ENCODE results near the gene CAPN14. TPM values are rescaled to one million over a fixed set of nuclear protein-coding genes. Genes with fewer than 3 reads are reported as not detected.

The CAPN14 gene
- polyA plus RNA-seq, 1 of the 3 experiments (the other 2 are of a cell fraction): 0.08 TPM

- TF ChIP-seq NFIC (IDR thresholded peaks at IDR 0.05; ENCODE audit: borderline replicate concordance) (no peak), POLR2AphosphoS5 (IDR thresholded peaks at IDR 0.05; ENCODE audit: low read depth, low read length) (no peak), YY1 (IDR thresholded peaks at IDR 0.05; ENCODE audit: low read depth) (no peak), ZBTB33 (IDR thresholded peaks at IDR 0.05; ENCODE audit: borderline replicate concordance, low read depth) (no peak), JUND (IDR thresholded peaks at IDR 0.05) (no peak), USF1 (IDR thresholded peaks at IDR 0.05; ENCODE audit: borderline replicate concordance, low read depth) (no peak), FOSL2 (IDR thresholded peaks at IDR 0.05; ENCODE audit: borderline replicate concordance, low read depth) (no peak), SIN3A (IDR thresholded peaks at IDR 0.05; ENCODE audit: borderline replicate concordance, low read depth, low read length) (no peak)
These were observed 47.1 kb downstream of the CAPN14 start (continued) for GRCh38 chr2:31170071-31170698.

DNA sequence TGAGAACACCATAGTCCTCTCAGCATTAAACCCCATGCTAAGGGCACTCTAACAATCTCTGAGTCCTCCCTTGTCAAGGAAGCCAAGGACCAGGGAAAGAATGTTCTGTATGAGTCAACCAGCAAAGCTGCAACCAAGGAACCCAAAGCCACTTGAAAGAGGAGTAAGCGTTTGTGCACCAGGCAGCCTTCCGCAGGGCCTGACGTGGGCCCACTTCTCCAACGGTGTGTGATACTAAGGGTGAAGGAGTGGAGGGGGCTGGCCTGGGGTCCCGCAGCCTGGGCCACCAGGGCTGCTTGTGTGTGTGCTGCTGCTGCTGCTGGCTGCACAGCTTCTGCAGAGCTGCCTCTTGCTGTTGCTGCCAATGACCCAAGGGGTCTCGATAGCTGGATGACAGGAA is 49.0 kb downstream of the CAPN14 start:
- H3K9me2 ChIP-seq: no peaks in the 10 kb centered on the region
- H3K79me2 ChIP-seq (ENCODE audit: insufficient read depth): no peaks in the 10 kb centered on the region
- no peak overlapping the region for H2AFZ ChIP-seq (ENCODE audit: low read depth)
- TF ChIP-seq YY1 (IDR thresholded peaks at IDR 0.05; ENCODE audit: low read depth): no peak
- no peak for TF ChIP-seq USF1 (IDR thresholded peaks at IDR 0.05; ENCODE audit: borderline replicate concordance, low read depth)
- TF ChIP-seq FOSL2 (IDR thresholded peaks at IDR 0.05; ENCODE audit: borderline replicate concordance, low read depth): no peak
- TF ChIP-seq ELF1 (IDR thresholded peaks at IDR 0.05): no peak
- no peak for TF ChIP-seq TCF12 (IDR thresholded peaks at IDR 0.05)
- TF ChIP-seq PBX3 (IDR thresholded peaks at IDR 0.05): no peak
- TF ChIP-seq GABPA (IDR thresholded peaks at IDR 0.05; ENCODE audit: low read depth): no peak
- no peak for TF ChIP-seq CHD2 (IDR thresholded peaks at IDR 0.05; ENCODE audit: low read length, partially characterized antibody)
- TF ChIP-seq RCOR1 (IDR thresholded peaks at IDR 0.05; ENCODE audit: low read length): no peak
- TF ChIP-seq, protein P1, sequence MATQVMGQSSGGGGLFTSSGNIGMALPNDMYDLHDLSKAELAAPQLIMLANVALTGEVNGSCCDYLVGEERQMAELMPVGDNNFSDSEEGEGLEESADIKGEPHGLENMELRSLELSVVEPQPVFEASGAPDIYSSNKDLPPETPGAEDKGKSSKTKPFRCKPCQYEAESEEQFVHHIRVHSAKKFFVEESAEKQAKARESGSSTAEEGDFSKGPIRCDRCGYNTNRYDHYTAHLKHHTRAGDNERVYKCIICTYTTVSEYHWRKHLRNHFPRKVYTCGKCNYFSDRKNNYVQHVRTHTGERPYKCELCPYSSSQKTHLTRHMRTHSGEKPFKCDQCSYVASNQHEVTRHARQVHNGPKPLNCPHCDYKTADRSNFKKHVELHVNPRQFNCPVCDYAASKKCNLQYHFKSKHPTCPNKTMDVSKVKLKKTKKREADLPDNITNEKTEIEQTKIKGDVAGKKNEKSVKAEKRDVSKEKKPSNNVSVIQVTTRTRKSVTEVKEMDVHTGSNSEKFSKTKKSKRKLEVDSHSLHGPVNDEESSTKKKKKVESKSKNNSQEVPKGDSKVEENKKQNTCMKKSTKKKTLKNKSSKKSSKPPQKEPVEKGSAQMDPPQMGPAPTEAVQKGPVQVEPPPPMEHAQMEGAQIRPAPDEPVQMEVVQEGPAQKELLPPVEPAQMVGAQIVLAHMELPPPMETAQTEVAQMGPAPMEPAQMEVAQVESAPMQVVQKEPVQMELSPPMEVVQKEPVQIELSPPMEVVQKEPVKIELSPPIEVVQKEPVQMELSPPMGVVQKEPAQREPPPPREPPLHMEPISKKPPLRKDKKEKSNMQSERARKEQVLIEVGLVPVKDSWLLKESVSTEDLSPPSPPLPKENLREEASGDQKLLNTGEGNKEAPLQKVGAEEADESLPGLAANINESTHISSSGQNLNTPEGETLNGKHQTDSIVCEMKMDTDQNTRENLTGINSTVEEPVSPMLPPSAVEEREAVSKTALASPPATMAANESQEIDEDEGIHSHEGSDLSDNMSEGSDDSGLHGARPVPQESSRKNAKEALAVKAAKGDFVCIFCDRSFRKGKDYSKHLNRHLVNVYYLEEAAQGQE (IDR thresholded peaks at IDR 0.05; ENCODE audit: low read depth, low read length): no peak
- TF ChIP-seq NFIC (IDR thresholded peaks at IDR 0.05; ENCODE audit: borderline replicate concordance): no peak
- no peak for TF ChIP-seq JUND (IDR thresholded peaks at IDR 0.05)
- TF ChIP-seq, protein P2, sequence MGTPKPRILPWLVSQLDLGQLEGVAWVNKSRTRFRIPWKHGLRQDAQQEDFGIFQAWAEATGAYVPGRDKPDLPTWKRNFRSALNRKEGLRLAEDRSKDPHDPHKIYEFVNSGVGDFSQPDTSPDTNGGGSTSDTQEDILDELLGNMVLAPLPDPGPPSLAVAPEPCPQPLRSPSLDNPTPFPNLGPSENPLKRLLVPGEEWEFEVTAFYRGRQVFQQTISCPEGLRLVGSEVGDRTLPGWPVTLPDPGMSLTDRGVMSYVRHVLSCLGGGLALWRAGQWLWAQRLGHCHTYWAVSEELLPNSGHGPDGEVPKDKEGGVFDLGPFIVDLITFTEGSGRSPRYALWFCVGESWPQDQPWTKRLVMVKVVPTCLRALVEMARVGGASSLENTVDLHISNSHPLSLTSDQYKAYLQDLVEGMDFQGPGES (IDR thresholded peaks at IDR 0.05; ENCODE audit: low read depth, low read length): no peak
- no peak for TF ChIP-seq TEAD4 (IDR thresholded peaks at IDR 0.05; ENCODE audit: borderline replicate concordance, insufficient read depth)
- no peak for TF ChIP-seq RFX5 (IDR thresholded peaks at IDR 0.05; ENCODE audit: low read length)
- no peak overlapping the region for H3K4me2 ChIP-seq
- no peaks in the 10 kb centered on the region for H3K9me3 ChIP-seq
- ChIA-PET POLR2A (no interaction called here), CTCF (interaction anchor here (0.7 to 18.2 kb wide), 9 partner anchors 15 to 1004 kb away, joined by 3 to 535 read pairs (median 81); partner anchors contain the start of gene GALNT14)
- H3K9ac ChIP-seq: no peak overlapping the region
- no peaks in the 10 kb centered on the region for H4K20me1 ChIP-seq (ENCODE audit: insufficient read depth)
- no peak overlapping the region for H3K4me3 ChIP-seq (ENCODE audit: low read depth in 2 of 2, low read length in 1 of 2)
- WGBS (ENCODE audit: low lambda C conversion rate): 63% methylated on average over 3 of the region's 6 CpGs
- DNase-seq: no peak
- H3F3A ChIP-seq (replicated peaks; ENCODE audit: insufficient read depth): no peaks in the 10 kb centered on the region
- H3K4me1 ChIP-seq (ENCODE audit: control insufficient read depth in 1 of 2, insufficient read depth in 2 of 2, low read depth in 1 of 2, low read length in 1 of 2): peaks cover 0 to 6% of the 10 kb centered on the region in 2 experiments; a peak in 1 of 4 replicates
- no peaks in the 10 kb centered on the region for H3K27me3 ChIP-seq (ENCODE audit: insufficient read depth)
- H3K27ac ChIP-seq (ENCODE audit: low read depth in 2 of 2, low read length in 1 of 2): no peak overlapping the region
- no peaks in the 10 kb centered on the region for H3K36me3 ChIP-seq (replicated peaks in 1 of 2; ENCODE audit: control insufficient read depth in 1 of 2, insufficient read depth in 2 of 2, low read length in 1 of 2)
